OCI-LY7 (cell line): ENCODE results near the gene CDH22.

ENCODE experiments used
- EZH2phosphoT487 ChIP-seq: fragments of 200-600 bp; sonication (generic); IDR thresholded peaks from 2 replicates; pipeline ENCODE4 v1.6.1; 2018; ENCODE audit warnings: low read depth, borderline replicate concordance, mild to moderate bottlenecking, mixed run types, antibody characterized with exemption, low read length, moderate library complexity, mixed read lengths
- TF ChIP-seq, protein P1 (sequence below): fragments of 200-600 bp; sonication (generic); conservative IDR thresholded peaks from 2 replicates; pipeline ENCODE4 v1.5.1; 2014; ENCODE audit warnings: mild to moderate bottlenecking, antibody characterized with exemption, low read length, moderate library complexity, mixed read lengths

DNA sequence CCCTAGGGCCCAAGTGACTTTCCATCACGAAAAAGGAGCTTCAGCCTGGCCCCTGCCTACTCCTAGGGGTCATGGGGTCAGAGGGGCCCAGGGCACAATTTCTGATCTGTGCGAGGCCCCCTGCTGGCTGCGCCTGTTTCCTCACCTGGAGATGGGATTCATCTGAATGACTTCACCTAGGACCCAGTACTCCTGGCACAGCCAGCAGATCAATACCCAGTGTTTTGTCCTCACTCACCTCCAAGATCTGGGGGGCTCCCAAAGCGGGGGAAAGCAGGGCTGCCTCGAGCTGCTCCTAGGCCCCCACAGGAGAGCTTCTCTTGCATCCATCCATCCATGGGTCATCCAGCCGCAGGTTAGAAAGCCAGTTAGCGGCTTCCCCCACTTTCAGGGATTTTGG is 156.4 kb downstream of the CDH22 start:
- TF ChIP-seq, protein P1, sequence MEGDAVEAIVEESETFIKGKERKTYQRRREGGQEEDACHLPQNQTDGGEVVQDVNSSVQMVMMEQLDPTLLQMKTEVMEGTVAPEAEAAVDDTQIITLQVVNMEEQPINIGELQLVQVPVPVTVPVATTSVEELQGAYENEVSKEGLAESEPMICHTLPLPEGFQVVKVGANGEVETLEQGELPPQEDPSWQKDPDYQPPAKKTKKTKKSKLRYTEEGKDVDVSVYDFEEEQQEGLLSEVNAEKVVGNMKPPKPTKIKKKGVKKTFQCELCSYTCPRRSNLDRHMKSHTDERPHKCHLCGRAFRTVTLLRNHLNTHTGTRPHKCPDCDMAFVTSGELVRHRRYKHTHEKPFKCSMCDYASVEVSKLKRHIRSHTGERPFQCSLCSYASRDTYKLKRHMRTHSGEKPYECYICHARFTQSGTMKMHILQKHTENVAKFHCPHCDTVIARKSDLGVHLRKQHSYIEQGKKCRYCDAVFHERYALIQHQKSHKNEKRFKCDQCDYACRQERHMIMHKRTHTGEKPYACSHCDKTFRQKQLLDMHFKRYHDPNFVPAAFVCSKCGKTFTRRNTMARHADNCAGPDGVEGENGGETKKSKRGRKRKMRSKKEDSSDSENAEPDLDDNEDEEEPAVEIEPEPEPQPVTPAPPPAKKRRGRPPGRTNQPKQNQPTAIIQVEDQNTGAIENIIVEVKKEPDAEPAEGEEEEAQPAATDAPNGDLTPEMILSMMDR: peak; percentile 81
- TF ChIP-seq EZH2phosphoT487: no peak
